ACC112 (cell line): ENCODE data around the gene WNT3A.

Experiments used
- H2AFZ ChIP-seq: fragments of 200-600 bp; sonication (generic); one replicate; pipeline ENCODE4 v1.6.0; 2017; ENCODE audit warnings: antibody characterized with exemption, low read length; ENCODE audit not compliant: unreplicated experiment
- H3K27ac ChIP-seq: fragments of 200-600 bp; sonication (generic); 2 replicates; pipeline ENCODE4 v1.5.1; 2014; ENCODE audit warnings: low read depth, mild to moderate bottlenecking, antibody characterized with exemption, low read length, moderate library complexity
- H3K27me3 ChIP-seq: fragments of 200-600 bp; sonication (generic); 2 replicates; pipeline ENCODE4 v1.6.1; 2014; ENCODE audit warnings: mild to moderate bottlenecking, antibody characterized with exemption, low read length, moderate library complexity, mixed read lengths; ENCODE audit not compliant: insufficient read depth
- H3K36me3 ChIP-seq: fragments of 200-600 bp; sonication (generic); 2 replicates; pipeline ENCODE4 v1.6.1; 2016; ENCODE audit warnings: mild to moderate bottlenecking, antibody characterized with exemption, low read length, moderate library complexity, mixed read lengths; ENCODE audit not compliant: insufficient read depth
- H3K4me1 ChIP-seq: fragments of 200-600 bp; sonication (generic); one replicate; pipeline ENCODE4 v1.6.1; 2016; ENCODE audit warnings: low read length, mixed read lengths; ENCODE audit not compliant: insufficient read depth, unreplicated experiment, control insufficient read depth
- H3K4me3 ChIP-seq: fragments of 200-600 bp; sonication (generic); 2 replicates; pipeline ENCODE4 v1.5.1; 2014; ENCODE audit warnings: mild to moderate bottlenecking, low read depth, low read length
- H3K79me2 ChIP-seq: fragments of 200-600 bp; sonication (generic); one replicate; pipeline ENCODE4 v1.6.0; 2016; ENCODE audit warnings: low read length; ENCODE audit not compliant: control insufficient read depth, unreplicated experiment, insufficient read depth

WNT3A gene

GRCh38 chr1:228022571-228023293 is 15.9 kb downstream of the WNT3A start:
- H3K27me3 ChIP-seq = peaks cover 47% of the 10 kb centered on the region
- no peaks in the 10 kb centered on the region for H3K79me2 ChIP-seq
- H3K36me3 ChIP-seq = no peaks in the 10 kb centered on the region
- H3K4me3 ChIP-seq = no peak overlapping the region
- no peaks in the 10 kb centered on the region for H3K4me1 ChIP-seq
- no peak overlapping the region for H2AFZ ChIP-seq
- no peak overlapping the region for H3K27ac ChIP-seq

GRCh38 chr1:228023294-228023639 is 16.5 kb downstream of the WNT3A start:
- Histone ChIP-seq H3K4me1 (no peaks in the 10 kb centered on the region), H3K79me2 (no peaks in the 10 kb centered on the region), H2AFZ (no peak overlapping the region), H3K27ac (no peak overlapping the region), H3K4me3 (no peak overlapping the region), H3K27me3 (peaks cover 52% of the 10 kb centered on the region), H3K36me3 (no peaks in the 10 kb centered on the region)

- Histone ChIP-seq H3K79me2 (no peaks in the 10 kb centered on the region), H3K4me3 (no peak overlapping the region), H3K4me1 (no peaks in the 10 kb centered on the region)
Measured at GRCh38 chr1:228029281-228029680, 22.5 kb downstream of the WNT3A start.

GRCh38 chr1:228030451-228031201 is 23.8 kb downstream of the WNT3A start:
- Histone ChIP-seq H3K36me3 (no peaks in the 10 kb centered on the region), H2AFZ (no peak overlapping the region), H3K27ac (no peak overlapping the region), H3K4me1 (no peaks in the 10 kb centered on the region), H3K27me3 (peaks cover 52% of the 10 kb centered on the region), H3K4me3 (no peak overlapping the region), H3K79me2 (no peaks in the 10 kb centered on the region)

More at GRCh38 chr1:228029281-228029680, 22.5 kb downstream of the WNT3A start:
- Histone ChIP-seq H2AFZ (no peak overlapping the region), H3K27ac (no peak overlapping the region), H3K36me3 (no peaks in the 10 kb centered on the region), H3K27me3 (peaks cover 56% of the 10 kb centered on the region)

GRCh38 chr1:228031276-228031995 is 24.6 kb downstream of the WNT3A start:
- Histone ChIP-seq H3K79me2 (no peaks in the 10 kb centered on the region), H3K4me1 (no peaks in the 10 kb centered on the region), H3K27ac (no peak overlapping the region), H3K4me3 (no peak overlapping the region), H2AFZ (no peak overlapping the region), H3K27me3 (peaks cover 59% of the 10 kb centered on the region), H3K36me3 (no peaks in the 10 kb centered on the region)

GRCh38 chr1:228032041-228032440 is 25.2 kb downstream of the WNT3A start:
- no peak overlapping the region for H2AFZ ChIP-seq
- no peak overlapping the region for H3K4me3 ChIP-seq
- H3K27ac ChIP-seq = no peak overlapping the region
- no peaks in the 10 kb centered on the region for H3K79me2 ChIP-seq
- H3K4me1 ChIP-seq = no peaks in the 10 kb centered on the region
- no peaks in the 10 kb centered on the region for H3K36me3 ChIP-seq
- peaks cover 60% of the 10 kb centered on the region for H3K27me3 ChIP-seq

- H3K27me3 ChIP-seq = peaks cover 61% of the 10 kb centered on the region
- H3K79me2 ChIP-seq = no peaks in the 10 kb centered on the region
- H3K4me3 ChIP-seq = no peak overlapping the region
- no peak overlapping the region for H2AFZ ChIP-seq
- no peaks in the 10 kb centered on the region for H3K36me3 ChIP-seq
- no peak overlapping the region for H3K27ac ChIP-seq
- H3K4me1 ChIP-seq = no peaks in the 10 kb centered on the region
Measured at GRCh38 chr1:228033376-228033775, 26.6 kb downstream of the WNT3A start.

- Histone ChIP-seq H2AFZ (no peak overlapping the region), H3K4me1 (no peaks in the 10 kb centered on the region), H3K4me3 (no peak overlapping the region), H3K27ac (no peak overlapping the region), H3K36me3 (no peaks in the 10 kb centered on the region), H3K27me3 (peaks cover 66% of the 10 kb centered on the region), H3K79me2 (no peaks in the 10 kb centered on the region)
Measured at GRCh38 chr1:228034954-228035837, 28.4 kb downstream of the WNT3A start.

- H3K36me3 ChIP-seq = no peaks in the 10 kb centered on the region
- H3K4me3 ChIP-seq = no peak overlapping the region
- no peak overlapping the region for H3K27ac ChIP-seq
- H2AFZ ChIP-seq = no peak overlapping the region
- H3K4me1 ChIP-seq = no peaks in the 10 kb centered on the region
- no peaks in the 10 kb centered on the region for H3K79me2 ChIP-seq
- H3K27me3 ChIP-seq = peaks cover 69% of the 10 kb centered on the region
Measured at GRCh38 chr1:228035844-228036243, 29.0 kb downstream of the WNT3A start.

GRCh38 chr1:228036701-228037231 is 30.0 kb downstream of the WNT3A start:
- Histone ChIP-seq H3K4me3 (no peak overlapping the region), H3K27me3 (peaks cover 78% of the 10 kb centered on the region), H3K36me3 (no peaks in the 10 kb centered on the region), H2AFZ (no peak overlapping the region), H3K27ac (no peak overlapping the region), H3K4me1 (no peaks in the 10 kb centered on the region), H3K79me2 (no peaks in the 10 kb centered on the region)
